Measurements from ENCODE around the gene TCEAL9.
"Not testable (repeated sequence)": the region's sequence is repeated elsewhere in the genome, so short reads cannot be mapped to it uniquely, and the experiment has no call there.

TCEAL9 gene, protein sequence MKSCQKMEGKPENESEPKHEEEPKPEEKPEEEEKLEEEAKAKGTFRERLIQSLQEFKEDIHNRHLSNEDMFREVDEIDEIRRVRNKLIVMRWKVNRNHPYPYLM

DNA sequence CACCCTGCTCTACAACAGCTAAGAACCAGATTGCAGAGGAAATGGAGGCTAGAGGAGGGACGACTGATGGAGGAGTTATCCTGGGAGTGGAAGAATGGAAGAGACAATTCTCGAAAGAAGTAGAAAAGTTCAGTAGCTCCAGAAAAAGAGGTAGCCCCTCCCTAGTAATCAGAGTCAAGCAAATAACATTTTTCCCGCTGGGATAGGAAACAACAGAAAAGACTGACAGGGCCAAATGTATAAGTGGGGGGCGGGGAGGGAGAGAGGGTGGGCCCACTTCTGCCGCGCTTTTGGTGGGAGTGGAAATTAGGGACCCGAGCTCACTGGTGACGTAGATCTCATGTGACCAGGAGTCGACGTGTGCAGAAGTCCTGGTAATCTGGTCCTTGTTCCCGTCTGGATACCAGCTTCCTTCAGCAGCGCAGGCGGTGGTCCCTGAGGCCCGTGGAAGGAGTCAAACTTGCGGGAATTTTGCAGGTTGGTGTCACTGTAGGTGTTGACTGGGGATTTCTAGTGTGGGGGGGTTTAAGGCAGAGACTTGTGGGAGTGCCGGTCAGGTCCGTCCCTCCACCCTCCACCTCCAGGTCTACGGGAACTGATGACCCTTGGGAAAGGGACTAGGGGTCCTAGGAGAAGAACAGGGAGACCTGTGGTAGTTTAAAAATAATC lies at the start of gene TCEAL9:
Gene TCEAL9, plus strand, starts transcription at position 377 of the 669 bp plus-strand sequence. CDS start 1,179 bp downstream, outside the sequence.
- no peak for DNase-seq

DNA sequence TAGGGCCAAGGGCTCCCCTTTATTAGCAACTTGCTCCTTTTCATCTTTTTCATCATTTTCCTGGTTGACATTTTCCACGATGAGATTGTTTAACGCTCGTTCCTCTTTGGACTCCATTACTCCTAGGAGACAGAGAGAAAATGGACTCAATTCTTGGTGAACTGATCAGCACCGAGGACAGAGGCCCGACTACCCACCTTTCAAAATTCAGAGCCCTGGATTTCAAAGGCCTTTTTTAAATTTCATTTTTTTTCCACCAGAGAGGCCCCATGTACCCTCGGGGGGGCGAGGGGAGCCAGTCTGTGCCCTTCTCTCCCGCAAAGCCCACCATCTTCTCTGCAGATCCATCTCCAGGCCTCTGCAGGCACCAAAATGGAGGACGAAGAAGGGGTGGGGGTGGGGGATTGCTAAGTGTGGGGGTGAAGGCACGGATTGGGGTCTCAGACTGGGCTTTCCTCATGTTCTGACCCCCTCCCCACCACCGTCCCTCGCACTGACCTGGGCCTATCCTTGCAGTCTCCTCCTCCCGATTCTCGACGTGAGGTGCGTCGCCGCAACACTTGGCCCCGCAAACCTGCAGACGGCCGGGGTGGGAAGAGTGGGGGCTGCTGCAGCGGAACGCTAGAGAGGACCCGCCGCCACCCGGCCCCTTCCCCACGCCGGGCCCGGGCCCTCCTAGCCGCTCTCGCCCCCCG lies 46.3 kb upstream of the TCEAL9 start:
- no peak for DNase-seq

DNA sequence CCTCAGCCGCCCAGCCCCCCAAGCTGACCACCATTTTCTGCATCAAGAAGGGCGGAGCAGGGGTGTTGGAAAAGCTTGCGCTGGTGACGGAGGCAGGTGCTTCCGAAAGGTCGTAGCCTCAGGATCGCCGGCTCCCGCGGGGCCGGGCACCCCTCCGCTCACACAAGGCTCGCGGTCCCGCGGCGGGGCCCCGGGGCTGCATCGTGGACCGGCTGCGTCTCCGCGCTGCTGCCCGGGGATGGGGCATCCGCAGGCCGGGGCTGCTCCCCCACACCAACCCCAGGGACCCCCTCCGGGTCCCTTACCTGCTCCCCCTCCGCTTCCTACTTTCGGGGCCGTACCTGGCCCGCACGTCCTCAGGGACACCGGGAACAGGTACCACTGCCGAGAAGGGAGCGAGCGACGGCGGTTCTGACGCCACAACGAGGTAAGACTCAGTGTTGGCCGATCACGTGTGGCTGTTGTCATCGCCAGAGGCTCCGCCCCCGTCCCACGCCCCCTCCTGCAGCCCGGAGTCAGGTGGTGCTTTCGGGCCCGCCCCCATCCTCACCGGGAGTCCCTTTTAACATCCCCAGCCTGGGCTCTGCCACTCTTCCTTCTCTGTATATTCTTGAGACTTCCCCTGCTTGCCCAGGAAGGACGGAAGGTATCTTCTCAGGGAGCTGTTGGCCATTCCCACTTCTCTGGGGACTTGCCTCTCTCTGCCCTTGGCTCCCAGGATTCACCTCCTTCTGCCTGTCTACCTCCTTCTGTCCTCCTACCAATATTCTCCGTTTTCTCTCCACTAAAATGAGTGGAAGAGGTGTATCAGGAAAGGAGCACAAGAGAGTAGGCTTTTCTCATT lies 45.5 kb upstream of the TCEAL9 start, which contains the start of gene BEX2:
Gene BEX2, minus strand, starts transcription at position 436 of the 844 bp plus-strand sequence. CDS start 1,014 bp downstream, outside the sequence.
- DNase-seq = peak; percentile 88

DNA sequence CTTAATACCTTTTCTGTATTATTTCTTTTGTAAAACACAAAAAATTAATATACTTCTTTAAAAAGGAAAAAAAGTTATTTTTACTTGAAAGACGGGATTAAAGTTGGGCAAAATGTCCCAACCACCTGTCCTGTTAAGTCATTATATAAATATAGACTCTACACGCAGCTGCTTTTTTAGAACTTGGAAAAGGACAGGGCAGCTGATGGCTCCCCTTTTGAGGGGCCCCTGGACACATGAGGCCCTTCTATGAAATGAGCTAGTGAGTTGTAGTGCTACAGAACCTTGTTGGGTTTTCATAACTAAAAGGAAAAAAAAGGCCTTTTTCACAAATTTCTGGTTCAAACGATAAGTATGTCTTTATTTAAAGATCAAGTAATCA lies 44.9 kb upstream of the TCEAL9 start:
- DNase-seq = no peak

DNA sequence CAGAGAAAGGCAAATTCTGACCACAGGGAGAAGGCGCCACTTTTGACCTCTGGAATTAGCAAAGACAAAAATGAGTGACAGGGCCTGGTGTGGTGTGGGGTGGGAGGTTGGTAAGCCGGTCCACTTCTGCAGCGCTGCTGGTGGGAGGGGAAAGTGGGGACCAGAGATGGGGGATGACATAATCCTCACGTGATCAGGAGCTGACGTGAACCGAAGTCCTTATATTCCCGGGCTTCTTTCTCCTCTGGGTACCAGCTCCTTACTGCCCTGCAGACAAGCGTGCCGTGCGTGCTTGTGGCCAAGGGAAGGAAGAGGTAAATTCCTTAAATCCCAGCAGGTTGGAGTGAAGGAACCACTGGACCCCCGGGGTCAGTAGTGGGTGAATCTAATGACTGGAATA lies 26.3 kb upstream of the TCEAL9 start, which contains the start of gene TCEAL7:
Gene TCEAL7, plus strand, starts transcription at position 249 of the 400 bp plus-strand sequence. CDS start 1,165 bp downstream, outside the sequence.
- no peak for DNase-seq

DNA sequence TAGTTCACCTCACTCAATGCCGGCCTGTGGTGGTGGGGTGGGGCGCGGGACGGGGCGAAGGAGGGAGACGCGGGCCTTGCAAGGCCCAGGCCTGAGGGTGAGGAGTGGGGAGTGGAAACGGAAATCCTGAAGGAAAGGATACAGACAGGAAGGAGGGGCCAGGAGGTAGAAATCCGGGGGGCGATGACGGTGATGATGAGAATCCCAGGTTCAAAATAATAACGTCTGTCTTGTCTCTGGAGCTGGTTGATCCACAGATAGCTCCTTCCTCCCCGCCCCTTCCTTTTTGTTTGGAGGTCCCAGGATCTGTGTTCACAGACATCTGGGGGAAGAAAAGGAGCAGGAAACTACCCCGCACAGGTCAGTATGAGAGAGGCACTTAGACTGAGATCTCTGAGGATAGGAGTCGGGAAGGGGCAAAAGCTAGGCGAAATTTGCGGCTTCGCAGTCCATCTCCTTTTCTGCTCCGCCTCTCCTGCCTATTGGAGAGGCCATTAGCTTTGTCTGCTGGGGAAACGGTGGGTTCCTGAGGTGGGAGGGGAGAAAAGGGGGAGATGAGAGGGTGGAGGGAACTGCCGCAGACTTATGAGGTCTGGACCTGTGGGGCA lies 25.5 kb upstream of the TCEAL9 start:
- no peak for DNase-seq

DNA sequence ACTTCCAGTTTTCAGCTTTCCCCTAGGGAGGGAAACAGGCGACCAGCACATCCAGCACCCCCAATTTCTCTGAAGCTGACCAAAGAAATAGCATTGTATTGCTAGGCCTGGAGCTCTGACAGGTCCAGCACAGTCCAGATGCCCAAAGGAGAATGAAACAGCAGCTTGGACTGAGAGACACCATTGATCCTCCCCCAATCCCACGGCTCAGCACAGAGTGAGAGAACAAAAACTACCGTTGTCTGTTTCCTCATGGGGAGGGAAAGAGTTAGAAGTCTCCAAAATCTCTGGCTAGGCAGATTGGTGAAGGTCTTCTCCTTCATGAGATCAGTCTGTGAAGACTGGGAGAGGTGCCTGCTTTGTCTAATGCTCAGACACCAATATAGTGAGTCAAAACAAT lies 17.6 kb upstream of the TCEAL9 start:
- no peak for DNase-seq

DNA sequence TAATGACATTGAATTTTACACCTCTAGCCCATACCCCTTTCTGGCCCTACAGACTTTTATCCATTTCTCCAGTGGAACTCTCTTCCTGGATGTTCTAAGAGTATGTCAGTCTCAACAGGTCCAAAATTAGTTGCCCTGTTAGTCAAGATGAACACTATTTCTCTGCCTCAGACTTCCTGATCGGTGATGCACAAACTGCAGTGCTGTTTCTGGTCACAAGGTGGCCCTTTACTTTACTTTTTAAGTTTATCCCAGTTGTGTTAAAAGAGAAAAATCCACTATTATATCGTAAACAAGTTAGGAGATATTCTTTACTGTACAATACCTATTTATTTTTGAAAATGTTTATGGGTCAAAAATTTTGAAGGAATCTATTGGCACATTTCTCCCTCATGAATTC lies 13.2 kb upstream of the TCEAL9 start:
- DNase-seq = peak; percentile 42

DNA sequence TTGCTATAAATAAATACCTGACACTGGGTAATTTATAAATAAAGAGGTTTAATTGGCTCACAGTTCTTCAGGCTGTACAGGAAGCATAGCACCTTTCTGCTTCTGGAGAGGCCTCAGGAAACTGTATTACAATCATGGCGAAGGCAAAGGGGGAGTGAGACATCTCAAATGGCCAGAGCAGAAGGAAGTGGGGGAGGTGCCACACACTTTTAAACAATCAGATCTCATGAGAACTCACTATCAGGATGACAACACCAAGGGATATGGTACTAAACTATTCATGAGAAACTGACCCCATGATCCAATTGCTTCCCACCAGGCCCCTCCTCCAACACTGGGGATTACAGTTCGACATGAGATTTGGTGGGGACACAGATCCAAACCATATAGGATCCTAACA lies 11.7 kb upstream of the TCEAL9 start:
- DNase-seq = no peak

DNA sequence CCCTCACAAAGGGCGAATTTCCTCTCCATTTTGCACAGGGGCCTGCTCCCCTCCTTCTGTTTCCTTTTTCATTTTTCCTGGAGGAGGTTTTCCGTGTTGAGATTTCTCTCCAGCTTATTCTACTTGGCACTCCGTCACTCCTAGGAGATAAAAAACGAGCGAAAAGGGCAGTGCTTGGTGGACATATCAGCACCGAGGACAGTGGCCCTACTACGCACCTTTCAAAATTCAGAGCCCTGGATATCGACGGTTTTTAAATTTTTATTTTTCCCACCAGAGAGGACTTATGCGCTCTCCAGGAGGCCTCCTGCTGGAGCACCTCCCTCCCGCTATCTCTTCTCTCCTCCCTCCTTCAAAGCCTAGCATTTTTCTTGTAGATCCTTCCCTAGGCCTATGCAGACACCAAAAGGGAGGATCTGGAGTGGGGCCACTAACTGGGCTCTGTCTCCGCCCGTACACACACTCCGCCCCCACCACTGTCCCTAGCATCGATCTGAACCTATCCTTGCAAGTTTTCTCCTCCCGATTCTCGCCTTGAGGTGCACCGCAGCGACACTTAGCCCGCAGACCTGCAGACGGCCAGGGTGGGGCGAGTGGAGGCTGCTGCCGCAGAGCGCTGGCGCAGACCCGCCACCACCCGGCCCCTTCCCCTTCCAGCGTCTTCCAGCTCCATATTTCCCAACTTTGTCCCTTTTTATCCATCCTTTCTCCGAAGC lies 8.5 kb upstream of the TCEAL9 start:
- DNase-seq = no peak

DNA sequence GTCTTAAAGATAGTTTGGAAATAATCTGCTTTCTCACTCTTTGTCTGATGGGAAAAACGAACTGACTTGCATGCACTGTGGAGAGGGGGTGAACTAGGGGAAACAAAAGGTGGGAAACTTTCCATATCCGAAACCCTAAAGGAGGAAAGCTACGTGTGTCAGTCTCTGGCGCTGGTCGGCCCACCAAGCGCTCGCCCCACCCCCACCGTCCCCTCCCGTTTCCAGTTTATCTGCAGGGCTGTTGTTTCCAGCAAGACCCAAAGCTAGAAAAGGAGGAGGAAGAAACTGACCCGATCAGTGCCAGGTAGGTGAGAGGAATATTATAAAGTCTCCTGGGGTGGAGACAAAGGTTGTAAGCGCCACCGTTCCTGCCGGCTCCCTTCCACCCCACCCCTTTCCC lies 552 bp downstream of the TCEAL9 start:
- no peak for DNase-seq

DNA sequence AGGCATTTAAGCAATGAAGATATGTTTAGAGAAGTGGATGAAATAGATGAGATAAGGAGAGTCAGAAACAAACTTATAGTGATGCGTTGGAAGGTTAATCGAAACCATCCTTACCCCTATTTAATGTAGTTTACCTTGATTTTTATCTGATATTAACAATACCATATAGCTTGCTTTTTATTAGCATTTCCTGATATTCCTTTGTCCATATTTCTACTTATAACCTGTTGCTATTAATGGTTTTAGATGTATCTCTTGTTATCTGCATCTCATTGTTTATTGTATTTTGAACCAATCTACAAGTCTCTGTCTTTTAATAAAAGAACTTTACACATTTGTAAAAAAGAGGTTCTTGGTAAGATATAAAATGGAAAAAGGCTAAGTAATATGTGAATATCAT lies 1.6 kb downstream of the TCEAL9 start:
- no peak for DNase-seq

DNA sequence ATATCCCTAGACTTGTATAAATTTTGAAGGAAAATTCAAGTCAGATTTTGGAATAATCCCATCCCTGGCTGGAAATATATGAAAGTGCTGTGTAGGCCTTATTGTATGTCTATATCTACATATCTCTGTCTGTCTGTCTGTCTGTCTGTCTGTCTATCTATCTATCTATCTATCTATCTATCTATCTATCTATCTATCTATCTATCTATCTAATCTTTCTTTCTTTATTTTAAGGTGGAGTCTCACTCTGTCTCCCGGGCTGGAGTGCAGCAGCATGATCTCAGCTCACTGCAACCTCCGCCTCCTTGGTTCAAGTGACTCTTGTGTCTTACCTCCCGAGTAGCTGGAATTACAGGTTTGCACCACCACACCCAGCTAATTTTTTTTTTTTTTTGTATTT lies 3.3 kb downstream of the TCEAL9 start:
- DNase-seq = not testable (repeated sequence)

DNA sequence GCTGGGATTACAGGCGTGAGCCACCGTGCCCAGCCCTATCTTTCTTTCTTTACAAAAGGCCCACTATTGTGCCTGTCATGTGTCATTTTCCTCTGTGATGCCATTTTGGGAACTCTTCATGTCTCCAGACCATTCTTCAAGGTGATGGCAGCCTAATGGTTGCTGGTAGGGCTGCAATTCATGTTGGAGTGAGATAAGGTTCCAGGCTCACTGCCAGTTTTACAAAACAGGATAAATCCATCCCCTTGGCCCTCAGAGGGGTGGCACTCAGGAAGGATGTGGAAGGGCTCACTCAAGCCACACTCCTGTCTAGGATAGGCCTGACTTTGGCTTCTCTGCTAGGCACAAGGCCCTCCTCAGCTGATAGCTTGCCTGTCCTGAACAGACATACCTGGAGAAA lies 3.8 kb downstream of the TCEAL9 start:
- no peak for DNase-seq

DNA sequence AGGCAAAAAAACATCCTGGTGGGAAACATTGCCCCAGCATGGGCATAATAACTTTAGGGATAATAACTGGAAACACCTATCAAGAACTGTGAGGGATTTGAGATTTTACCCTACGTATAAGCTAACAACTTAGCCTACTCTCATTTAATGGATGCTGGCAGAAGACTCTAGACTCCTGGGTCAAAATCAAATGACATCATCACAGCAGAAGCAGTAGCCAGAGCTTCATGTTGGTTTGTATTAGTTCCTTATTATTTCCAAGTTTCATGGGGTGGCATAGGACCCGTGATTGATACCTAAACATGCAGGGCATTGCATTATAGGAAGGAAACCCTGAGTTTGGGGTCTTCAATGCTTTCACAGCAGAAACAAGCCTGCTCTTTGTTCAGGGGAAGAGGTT lies 4.6 kb downstream of the TCEAL9 start:
- DNase-seq = no peak

DNA sequence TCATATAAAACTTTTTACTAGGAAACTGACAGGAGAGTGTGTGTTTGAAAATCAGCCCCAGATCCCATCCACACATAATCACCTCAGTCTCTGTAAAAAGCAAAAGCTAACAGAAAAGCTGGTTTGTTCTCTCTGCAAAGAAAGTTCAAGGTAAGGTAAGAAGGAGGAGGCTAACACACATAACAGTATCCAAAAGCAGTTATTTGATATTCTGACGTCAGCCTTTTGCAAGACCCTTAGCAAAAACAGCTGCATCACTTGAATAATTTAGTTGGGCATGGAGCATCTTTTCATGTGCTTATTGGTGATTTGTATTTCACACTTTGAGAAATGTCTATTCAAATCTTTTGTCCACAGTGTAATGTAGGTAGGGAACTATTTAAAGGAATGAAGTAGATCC lies 5.5 kb downstream of the TCEAL9 start:
- no peak for DNase-seq

DNA sequence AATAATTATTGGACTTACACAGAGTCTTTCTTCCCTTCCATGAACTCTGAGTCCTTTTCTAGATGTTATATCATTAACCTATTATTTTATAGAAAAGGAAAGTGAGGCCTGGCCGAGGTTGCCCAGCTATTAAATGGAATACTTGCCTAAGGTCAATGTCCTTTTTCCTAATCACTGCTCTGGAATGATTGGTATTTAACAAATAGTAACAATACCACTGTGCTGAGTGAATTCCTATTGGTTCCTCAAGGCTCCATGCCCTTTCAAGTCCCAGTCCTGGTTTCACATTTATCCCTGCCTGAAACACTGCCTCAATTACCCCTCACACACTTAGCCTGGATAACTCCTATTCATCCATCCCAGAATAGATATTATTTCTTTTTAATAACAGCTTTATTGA lies 6.2 kb downstream of the TCEAL9 start:
- no peak for DNase-seq

DNA sequence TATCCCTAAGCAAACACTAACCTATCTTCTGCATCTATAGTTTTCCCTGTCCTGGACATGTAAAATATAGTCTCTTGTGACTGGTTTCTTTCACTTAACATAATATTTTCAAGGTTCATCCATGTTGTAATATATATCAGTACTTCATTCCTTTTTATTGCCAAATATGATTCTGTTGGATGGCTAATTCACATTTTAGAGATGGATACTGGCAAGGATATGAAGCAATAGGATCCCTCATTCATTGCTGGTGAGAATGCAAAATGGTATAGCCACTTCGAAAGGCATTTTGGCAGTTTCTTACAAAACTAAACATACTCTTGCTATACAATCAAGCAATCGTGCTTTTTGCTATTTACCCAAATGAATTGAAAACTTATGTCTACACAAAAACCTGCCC lies 6.7 kb downstream of the TCEAL9 start:
- no peak for DNase-seq

DNA sequence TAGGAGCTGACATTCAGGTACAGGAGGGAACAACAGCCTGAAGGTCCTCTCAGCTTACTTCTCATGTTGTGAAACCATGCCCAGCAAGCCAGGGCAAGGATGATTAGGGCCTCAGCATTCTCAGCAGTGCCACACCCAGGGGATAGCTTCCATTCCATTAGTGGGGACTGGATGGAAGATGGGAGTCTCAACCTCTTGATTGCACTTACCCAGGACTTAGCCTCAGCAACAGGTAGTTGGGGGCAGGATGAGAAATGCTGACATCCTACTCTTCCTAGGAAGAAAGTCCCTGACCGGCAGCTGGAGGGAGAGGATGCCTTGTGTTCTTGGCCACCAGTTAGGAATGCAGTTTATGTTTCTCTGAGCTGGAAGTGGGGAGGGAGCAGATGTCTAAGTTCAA lies 11.2 kb downstream of the TCEAL9 start:
- no peak for DNase-seq

DNA sequence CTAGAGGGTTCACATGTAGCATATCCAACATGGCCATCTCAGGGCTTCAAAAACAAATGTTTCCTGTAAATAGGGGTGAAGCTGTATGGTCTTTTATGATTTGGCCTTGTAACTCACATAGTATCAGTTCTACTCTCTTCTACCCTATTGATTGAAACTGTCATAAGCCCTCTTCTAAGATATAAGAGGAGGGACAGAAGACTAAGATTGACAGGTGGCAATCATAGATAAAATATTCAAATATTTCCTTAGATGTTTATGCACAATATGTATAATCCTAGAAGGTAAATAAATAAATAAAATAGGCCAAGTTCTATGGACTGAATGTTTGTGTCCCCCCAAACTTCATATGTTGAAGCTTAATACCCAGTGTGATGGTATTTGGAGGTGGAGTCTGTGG lies 13.2 kb downstream of the TCEAL9 start:
- DNase-seq = no peak

DNA sequence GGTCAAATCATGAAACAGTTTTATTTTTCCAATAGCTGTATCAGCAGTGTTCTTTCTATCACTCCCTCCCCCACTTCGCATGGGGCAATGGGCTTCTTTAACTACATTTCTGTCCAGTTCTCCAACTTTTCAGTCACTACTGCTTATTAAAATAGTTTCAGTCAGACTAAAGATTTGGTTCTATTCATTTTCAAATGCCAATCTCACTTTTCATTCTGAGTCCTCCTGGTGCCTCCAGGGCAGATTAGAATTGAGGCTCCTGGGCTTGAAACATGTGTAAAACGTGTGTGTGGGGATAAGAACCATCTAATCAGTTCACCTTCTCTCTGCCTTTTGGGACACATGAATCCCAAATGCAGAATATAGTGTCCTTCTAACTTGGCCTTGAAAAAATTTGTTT lies 16.6 kb downstream of the TCEAL9 start:
- DNase-seq = no peak

DNA sequence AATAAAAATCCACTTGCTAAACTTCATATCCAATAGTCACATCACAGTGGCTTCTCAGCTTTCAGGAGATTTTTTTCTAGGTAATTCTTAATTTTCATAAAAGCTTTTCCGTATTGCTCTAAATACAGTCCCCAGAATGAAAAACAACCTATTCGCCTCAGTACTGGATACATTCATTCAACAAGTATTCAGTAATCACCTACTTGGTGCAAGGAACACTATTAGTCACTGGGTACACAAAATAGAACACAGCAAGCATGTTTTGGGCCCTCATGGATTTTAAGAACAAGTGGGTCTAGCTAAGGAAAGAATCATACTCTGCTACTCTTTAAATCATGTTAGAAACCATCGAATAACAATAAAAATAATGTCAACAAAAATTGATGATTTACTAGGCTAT lies 17.3 kb downstream of the TCEAL9 start:
- DNase-seq = no peak

All from activated naive CD4-positive, alpha-beta T cell treated with anti-CD3 and anti-CD28 coated beads, Interleukin-2, amount 50 U/mL, for 16 hours (primary cell).